Glomerular visceral epithelial cell (primary cell): ENCODE measurements around the gene FAM43B.

Experiments used
- DNase-seq: peaks from one replicate; pipeline ENCODE4 v3.0.0-alpha.2; 2016; ENCODE audit errors: extremely low spot score

Gene FAM43B

GRCh38 chr1:20590306-20590777, 38.0 kb downstream of the FAM43B start:
- peak; percentile 33 for DNase-seq

GRCh38 chr1:20593756-20594155, 41.4 kb downstream of the FAM43B start:
- no peak for DNase-seq

GRCh38 chr1:20594746-20595145, 42.4 kb downstream of the FAM43B start:
- no peak for DNase-seq

DNA sequence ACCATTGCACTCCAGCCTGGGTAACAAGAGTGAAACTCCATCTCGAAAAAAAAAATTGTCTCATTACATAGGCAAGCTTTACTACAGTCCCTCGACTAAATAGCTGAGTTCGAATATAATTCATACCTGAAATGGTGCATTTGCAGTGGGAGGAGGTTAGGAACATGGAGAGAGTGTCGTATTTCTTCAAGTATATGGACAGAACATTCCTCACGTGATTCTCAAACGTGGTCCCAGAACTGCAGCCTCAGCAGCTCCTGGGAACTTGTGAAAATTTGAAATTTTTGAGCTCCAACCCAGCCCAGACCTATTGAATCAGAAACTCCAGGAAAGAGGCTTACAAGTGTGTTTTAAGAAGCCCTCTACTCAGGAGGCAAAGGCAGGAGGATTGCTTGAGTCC, 43.7 kb downstream of the FAM43B start:
- DNase-seq: no peak

DNA sequence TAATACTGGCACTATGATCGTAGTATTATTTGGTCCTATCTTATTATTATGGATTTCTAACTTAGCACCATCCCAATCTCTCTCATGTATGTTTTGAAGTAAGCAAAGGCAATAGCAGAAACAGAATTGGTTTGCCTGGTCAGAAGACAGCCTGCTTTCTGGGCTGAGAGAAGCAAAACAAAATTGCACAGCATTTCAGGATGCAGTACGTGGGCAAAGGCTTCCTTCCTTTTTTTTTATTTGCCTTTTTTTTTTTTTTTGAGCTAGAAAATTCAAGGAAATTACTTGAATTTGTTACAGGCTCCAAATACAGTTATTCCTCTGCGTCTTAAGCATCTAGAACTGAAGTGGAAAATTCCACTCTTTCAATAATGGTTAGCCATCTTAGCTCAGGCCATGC, 45.3 kb downstream of the FAM43B start:
- no peak for DNase-seq

DNA sequence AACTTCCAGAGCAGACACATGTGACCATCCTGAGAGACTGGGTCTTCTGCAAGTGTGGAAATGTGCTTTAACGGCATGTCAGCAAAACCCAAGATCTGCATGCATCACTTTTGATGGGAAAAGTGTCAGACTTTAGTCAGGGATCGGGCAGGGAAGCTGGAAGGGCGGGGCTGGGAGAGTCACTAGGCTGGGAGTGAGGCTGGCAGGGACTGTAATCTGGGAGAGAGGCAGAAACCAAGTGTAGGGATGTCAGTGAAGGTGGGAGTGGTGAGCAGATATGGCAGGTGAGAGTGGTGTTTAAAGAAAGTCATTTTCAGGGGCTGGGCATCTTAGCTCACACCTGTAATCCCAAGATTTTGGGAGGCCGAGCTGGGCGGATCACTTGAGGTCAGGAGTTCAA, 47.8 kb downstream of the FAM43B start:
- no peak for DNase-seq

DNA sequence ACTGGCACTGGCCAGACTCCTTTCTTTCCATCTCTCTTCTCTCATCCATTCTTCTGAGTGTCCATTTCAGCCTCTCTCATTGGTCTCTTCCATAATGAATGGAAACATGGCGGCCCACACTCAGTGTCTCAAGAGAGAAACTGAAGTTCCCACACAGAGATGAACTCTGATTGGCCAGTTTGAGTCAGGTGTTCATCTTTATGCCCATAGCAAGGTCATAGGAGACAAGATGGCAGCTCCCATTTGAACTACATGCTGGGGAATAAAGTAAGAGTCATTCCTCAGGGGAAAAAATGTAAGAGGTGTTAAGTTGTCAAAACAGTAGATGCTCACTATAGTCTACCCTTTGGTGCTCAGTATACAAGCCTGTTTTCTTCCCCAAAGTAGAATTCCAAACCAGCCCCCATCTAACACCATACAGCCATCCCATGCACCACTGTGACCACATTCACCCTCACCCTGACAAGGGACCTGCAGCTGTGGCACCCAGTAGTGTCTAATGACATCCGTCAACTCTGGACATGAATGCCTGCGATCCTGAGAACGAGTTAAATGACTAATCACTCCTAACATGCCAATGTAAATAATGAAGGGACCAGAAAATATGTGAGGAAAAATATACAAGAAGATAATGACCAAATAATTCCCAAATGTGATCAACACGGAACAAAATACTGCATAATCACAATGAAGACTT, 48.9 kb downstream of the FAM43B start:
- DNase-seq: no peak

DNA sequence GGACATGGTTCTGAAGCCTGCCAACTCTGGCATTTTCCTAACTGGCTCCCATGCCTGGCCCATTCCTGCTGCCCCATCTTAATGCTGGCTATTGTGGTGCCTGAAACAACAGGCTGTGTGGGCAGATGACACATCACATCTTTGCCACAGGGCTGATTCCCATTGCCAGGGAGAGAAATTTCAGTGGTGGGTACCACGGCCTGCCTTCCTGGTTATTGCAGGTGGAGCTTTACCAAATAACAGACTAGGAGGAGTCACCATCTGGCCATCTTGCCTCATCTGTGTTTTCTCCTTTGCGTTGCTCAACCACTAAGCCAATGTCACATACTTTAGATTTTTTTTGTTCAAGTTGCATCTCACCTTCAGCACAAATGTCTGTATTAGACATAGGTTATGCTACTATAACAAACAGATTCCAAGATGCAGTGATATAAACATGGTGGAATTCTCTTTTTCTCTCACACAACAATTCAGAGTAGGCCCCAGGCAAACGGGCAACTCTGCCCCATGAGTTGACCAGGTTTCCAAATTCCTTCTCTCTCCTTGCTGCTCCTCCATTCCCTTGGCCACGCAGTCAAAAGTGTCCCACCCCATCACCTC, 50.6 kb downstream of the FAM43B start:
- DNase-seq: peak; percentile 31

DNA sequence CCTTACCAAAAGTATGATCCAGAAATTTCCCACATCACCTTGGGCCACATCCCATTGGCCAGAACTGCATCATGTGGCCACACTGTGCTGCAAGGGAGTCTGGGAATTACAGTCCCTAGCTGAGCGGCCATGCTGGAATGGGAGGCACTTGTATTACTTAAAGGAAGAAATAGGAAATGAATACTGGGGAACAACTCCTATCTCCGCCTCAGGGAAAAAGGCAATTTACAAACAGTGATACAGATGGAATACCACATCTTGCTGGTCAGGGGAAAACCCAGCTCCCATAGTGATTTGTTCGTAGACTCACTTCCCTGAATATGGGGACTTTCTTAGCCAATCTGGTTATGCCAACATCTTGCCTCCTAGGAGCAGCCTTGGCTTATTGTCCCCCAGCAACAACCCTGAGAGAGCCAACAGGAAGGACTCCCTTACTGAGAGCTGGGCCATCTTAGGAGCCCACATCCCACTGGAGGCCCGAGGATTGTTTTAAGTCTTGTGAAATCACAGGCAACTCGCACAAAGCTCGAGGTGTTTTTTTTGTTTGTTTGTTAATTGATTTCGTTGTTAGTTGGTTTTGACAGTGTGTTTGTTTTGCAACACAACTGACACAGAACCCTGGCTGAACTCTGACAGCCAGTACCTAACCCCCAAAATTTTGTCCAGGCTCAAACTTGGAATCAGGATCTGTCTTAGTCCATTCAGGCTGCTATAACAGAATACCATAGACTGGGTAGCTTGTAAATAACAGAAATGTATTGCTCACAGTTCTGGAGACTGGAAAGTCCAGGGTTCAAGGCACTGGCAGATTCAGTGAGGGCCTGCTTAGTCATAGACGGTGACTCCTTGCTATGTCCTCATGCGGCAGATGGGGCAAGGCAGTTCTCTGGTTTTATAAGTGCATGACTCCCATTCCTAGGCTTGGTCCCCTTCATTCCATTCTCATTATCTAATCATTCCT, 51.4 kb downstream of the FAM43B start:
- peak; percentile 84 for DNase-seq
